H1 (cell line): Measurements from ENCODE around the gene REM2. TPM values are rescaled to one million over a fixed set of nuclear protein-coding genes. Genes with fewer than 3 reads are reported as not detected.

Experiments
- CTCF ChIA-PET: fragments of 300-600 bp; sonication (Branson Sonifier 250); formaldehyde crosslinking; loops from one replicate; lab custom pipeline; 2021; ENCODE audit not compliant: partially characterized antibody; lab: Charles Lee
- POLR2A ChIA-PET: fragments of 300-600 bp; sonication (Branson Sonifier 250); formaldehyde crosslinking; loops from one replicate; lab custom pipeline; 2021; ENCODE audit warnings: inconsistent platforms; ENCODE audit not compliant: partially characterized antibody; lab: Charles Lee
- DNase-seq, 2 experiments: peaks; one replicate each; pipeline versions ENCODE4 v3.0.0 to v3.0.0-alpha.2; 2010 to 2022; ENCODE audit warnings: low spot score in 2 of 2, low read depth in 1 of 2, mixed read lengths in 1 of 2
- FAIRE-seq: peaks from 2 replicates; lab custom pipeline; 2011; peaks lifted over from hg19 to GRCh38; lab: Jason Lieb, UNC
- H2AFZ ChIP-seq: 2 replicates; pipeline ENCODE4 v1.8.1; 2012; ENCODE audit warnings: low read length, inconsistent platforms
- H2AK5ac ChIP-seq: 2 replicates; pipeline ENCODE4 v1.6.1; 2013; ENCODE audit warnings: low read depth, low read length
- H2BK120ac ChIP-seq: replicated peaks from 2 replicates; pipeline ENCODE3; 2013; ENCODE audit warnings: low read depth, low read length, inconsistent platforms
- H2BK12ac ChIP-seq: 2 replicates; pipeline ENCODE4 v1.6.1; 2013; ENCODE audit warnings: low read depth, low read length
- H2BK15ac ChIP-seq: 2 replicates; pipeline ENCODE4 v1.6.1; 2013; ENCODE audit warnings: low read length
- H2BK20ac ChIP-seq: 2 replicates; pipeline ENCODE4 v1.6.1; 2013; ENCODE audit warnings: low read length
- H2BK5ac ChIP-seq: 2 replicates; pipeline ENCODE4 v1.6.1; 2013; ENCODE audit warnings: low read depth, low read length
- H3K14ac ChIP-seq: 2 replicates; pipeline ENCODE4 v1.6.1; 2013; ENCODE audit warnings: inconsistent platforms; ENCODE audit not compliant: insufficient read length
- H3K18ac ChIP-seq: 2 replicates; pipeline ENCODE4 v1.6.1; 2013; ENCODE audit warnings: low read length; ENCODE audit errors: extremely low read depth
- H3K23ac ChIP-seq: 2 replicates; pipeline ENCODE4 v1.6.1; 2013; ENCODE audit warnings: inconsistent platforms; ENCODE audit not compliant: insufficient read length
- H3K23me2 ChIP-seq: 2 replicates; pipeline ENCODE4 v1.6.1; 2013; ENCODE audit warnings: low read depth, low read length
- H3K27ac ChIP-seq: 2 replicates; pipeline ENCODE4 v1.6.1; 2011; ENCODE audit warnings: low read depth, low read length, inconsistent platforms
- H3K27me3 ChIP-seq, 4 experiments: replicated peaks in 1 of 4; 1 replicate in 1 of 4; 2 replicates in 3 of 4; pipeline versions ENCODE4 v1.6.1 to v1.8.1; 2011 to 2013; ENCODE audit warnings: low read length in 3 of 4, mild to moderate bottlenecking in 3 of 4, inconsistent platforms in 2 of 4, mixed read lengths in 2 of 4, moderate library complexity in 1 of 4; ENCODE audit not compliant: control insufficient read depth in 3 of 4, insufficient read depth in 3 of 4; ENCODE audit errors: extremely low read depth in 1 of 4
- H3K36me3 ChIP-seq, 4 experiments: 2 replicates each; pipeline versions ENCODE4 v1.6.1 to v1.8.1; 2011 to 2013; ENCODE audit warnings: mild to moderate bottlenecking in 4 of 4, low read length in 3 of 4, moderate library complexity in 2 of 4, control low read depth in 1 of 4, inconsistent platforms in 1 of 4; ENCODE audit not compliant: insufficient read depth in 4 of 4, control insufficient read depth in 2 of 4
- H3K4ac ChIP-seq: replicated peaks from 2 replicates; pipeline ENCODE3; 2013; ENCODE audit warnings: low read length, low read depth, mixed read lengths, inconsistent platforms; ENCODE audit not compliant: insufficient read length
- H3K4me1 ChIP-seq, 4 experiments: replicated peaks in 1 of 4; 1 replicate in 1 of 4; 2 replicates in 3 of 4; pipeline versions ENCODE4 v1.6.1 to v1.8.1; 2011 to 2013; ENCODE audit warnings: low read length in 3 of 4, inconsistent platforms in 2 of 4, mixed read lengths in 1 of 4; ENCODE audit not compliant: insufficient read depth in 4 of 4, control insufficient read depth in 3 of 4
- H3K4me2 ChIP-seq, 2 experiments: 2 replicates each; pipeline versions ENCODE4 v1.6.1 to v1.8.1; 2011 to 2013; ENCODE audit warnings: low read depth in 2 of 2, low read length in 2 of 2, control low read depth in 1 of 2, inconsistent platforms in 1 of 2, mild to moderate bottlenecking in 1 of 2; ENCODE audit not compliant: insufficient read depth in 1 of 2
- H3K4me3 ChIP-seq, 4 experiments: fragments of 200-600, 300-600 bp in 1 of 4; sonication (generic), shearing (Covaris generic), sonication (Bioruptor Twin) in 1 of 4; 2 replicates each; pipeline versions ENCODE4 v1.5.1 to v1.8.1; 2011 to 2016; ENCODE audit warnings: low read length in 4 of 4, low read depth in 3 of 4, control low read depth in 2 of 4, inconsistent platforms in 2 of 4, mild to moderate bottlenecking in 2 of 4, mixed read lengths in 1 of 4, moderate library complexity in 1 of 4; ENCODE audit not compliant: insufficient read depth in 2 of 4; ENCODE audit errors: extremely low read depth in 1 of 4
- H3K56ac ChIP-seq: replicated peaks from 2 replicates; pipeline ENCODE3; 2013; ENCODE audit warnings: low read depth, mild to moderate bottlenecking, mixed read lengths, low read length, inconsistent platforms; ENCODE audit not compliant: insufficient read length
- H3K79me1 ChIP-seq: 2 replicates; pipeline ENCODE4 v1.6.1; 2013; ENCODE audit warnings: low read depth, low read length, control low read depth
- H3K79me2 ChIP-seq, 2 experiments: 2 replicates each; pipeline versions ENCODE4 v1.6.1 to v1.8.1; 2012 to 2013; ENCODE audit warnings: low read length in 2 of 2, mild to moderate bottlenecking in 2 of 2, inconsistent platforms in 1 of 2; ENCODE audit not compliant: insufficient read depth in 2 of 2, control insufficient read depth in 1 of 2
- H3K9ac ChIP-seq, 4 experiments: replicated peaks in 1 of 4; 1 replicate in 1 of 4; 2 replicates in 3 of 4; pipeline versions ENCODE4 v1.6.1 to v1.8.1; 2011 to 2013; ENCODE audit warnings: low read depth in 3 of 4, low read length in 3 of 4, control low read depth in 2 of 4, mild to moderate bottlenecking in 2 of 4, moderate library complexity in 2 of 4, inconsistent platforms in 1 of 4; ENCODE audit errors: extremely low read depth in 1 of 4
- H3K9me3 ChIP-seq, 2 experiments: 2 replicates each; pipeline versions ENCODE4 v1.6.1 to v1.8.1; 2012 to 2013; ENCODE audit warnings: mild to moderate bottlenecking in 2 of 2, moderate library complexity in 2 of 2, control low read depth in 1 of 2, inconsistent platforms in 1 of 2, low read depth in 1 of 2, low read length in 1 of 2, mixed read lengths in 1 of 2; ENCODE audit not compliant: insufficient read depth in 2 of 2
- H4K20me1 ChIP-seq, 2 experiments: replicated peaks in 1 of 2; 2 replicates each; pipeline versions ENCODE3 to v1.8.1; 2011 to 2013; ENCODE audit warnings: inconsistent platforms in 2 of 2, low read length in 2 of 2, mild to moderate bottlenecking in 1 of 2; ENCODE audit not compliant: insufficient read depth in 2 of 2, control insufficient read depth in 1 of 2
- H4K5ac ChIP-seq: 2 replicates; pipeline ENCODE4 v1.6.1; 2013; ENCODE audit warnings: low read length, low read depth, mixed read lengths, inconsistent platforms; ENCODE audit not compliant: insufficient read length
- H4K8ac ChIP-seq: 2 replicates; pipeline ENCODE4 v1.8.0; 2013; ENCODE audit warnings: mild to moderate bottlenecking, moderate library complexity, low read length, inconsistent platforms; ENCODE audit not compliant: insufficient read depth; ENCODE audit errors: extremely low read depth
- H4K91ac ChIP-seq: replicated peaks from 2 replicates; pipeline ENCODE3; 2013; ENCODE audit warnings: low read length, mixed read lengths, inconsistent platforms; ENCODE audit not compliant: insufficient read length
- CREB1 ChIP-seq: IDR thresholded peaks from 2 replicates; pipeline ENCODE4 v1.6.1; 2012; ENCODE audit warnings: inconsistent platforms
- GTF2F1 ChIP-seq: IDR thresholded peaks from 2 replicates; pipeline ENCODE4 v1.6.1; 2012; ENCODE audit warnings: low read depth, low read length, improper control_type of control experiment, borderline replicate concordance
- KDM4A ChIP-seq: IDR thresholded peaks from one replicate; pipeline ENCODE4 v1.7.1; 2012; ENCODE audit warnings: low read depth, mild to moderate bottlenecking, moderate library complexity, low read length, inconsistent platforms; ENCODE audit not compliant: severe bottlenecking
- RNF2 ChIP-seq: fragments of 200-900, 300-1000 bp; sonication (generic); IDR thresholded peaks from 2 replicates; pipeline ENCODE4 v1.7.1; 2016; ENCODE audit warnings: borderline replicate concordance, low read depth, mild to moderate bottlenecking, antibody characterized with exemption, low read length; ENCODE audit not compliant: poor library complexity, severe bottlenecking; ENCODE audit errors: missing control alignments
- RXRA ChIP-seq: IDR thresholded peaks from 2 replicates; pipeline ENCODE4 v1.6.1; 2011; ENCODE audit warnings: low read depth, mild to moderate bottlenecking, low read length, moderate library complexity; ENCODE audit not compliant: insufficient read depth
- SIN3A ChIP-seq, 2 experiments: IDR thresholded peaks in 1 of 2; conservative IDR thresholded peaks in 1 of 2; 2 replicates each; pipeline ENCODE4 v1.6.1; 2011 to 2012; ENCODE audit warnings: low read length in 2 of 2, improper control_type of control experiment in 1 of 2, low read depth in 1 of 2, mild to moderate bottlenecking in 1 of 2
- TBP ChIP-seq: IDR thresholded peaks from 2 replicates; pipeline ENCODE4 v1.6.1; 2011; ENCODE audit warnings: low read depth, low read length, improper control_type of control experiment
- YY1 ChIP-seq: IDR thresholded peaks from 2 replicates; pipeline ENCODE4 v1.6.1; 2011; ENCODE audit warnings: low read depth, mild to moderate bottlenecking, low read length
- WGBS, 2 experiments: shearing (Covaris generic) in 1 of 2; methylation state at CpG; one replicate each; pipeline versions ENCODE4 v1.1.6 to v1.1.7; 2013 to 2015; ENCODE audit warnings: low lambda C conversion rate in 2 of 2, mixed read lengths in 2 of 2, inconsistent platforms in 1 of 2, low coverage in 1 of 2, missing lambda C conversion rate in 1 of 2; ENCODE audit not compliant: insufficient replicate concordance in 2 of 2, insufficient coverage in 1 of 2, insufficient read length in 1 of 2; ENCODE audit errors: extremely low coverage in 1 of 2, missing lambda C conversion rate in 1 of 2; 5-methylcytosine and 5-hydroxymethylcytosine counted together
- polyA plus RNA-seq, 7 experiments: library from polyadenylated mRNA; depleted of rRNA in 3 of 7; stranded (reverse) in 5 of 7; unstranded in 2 of 7; fragments of >200 nt in 5 of 7; fragments of 200-250 nt in 2 of 7; gene quantifications; 1 replicate in 5 of 7; 2 replicates in 1 of 7; 4 replicates in 1 of 7; pipeline versions ENCODE4 v1.2.1 to v1.2.3, GENCODE V29; 2011 to 2013; ENCODE audit warnings: missing spikeins in 2 of 7, mixed read lengths in 2 of 7
- total RNA-seq: library from RNA; stranded (reverse); fragmentation: NEBNext Ultra II Directional; extraction: Animal tissue kit (Norgen Biotek cat#: 25700); gene quantifications from 2 replicates; pipeline ENCODE4 v1.2.1, GENCODE V29; 2021

Gene REM2
- total and polyA plus RNA-seq, 2 of the 8 experiments (the other 6 are each of a cell fraction or from before 2014, with no cell fraction given) = 1.00 to 1.1 TPM

DNA sequence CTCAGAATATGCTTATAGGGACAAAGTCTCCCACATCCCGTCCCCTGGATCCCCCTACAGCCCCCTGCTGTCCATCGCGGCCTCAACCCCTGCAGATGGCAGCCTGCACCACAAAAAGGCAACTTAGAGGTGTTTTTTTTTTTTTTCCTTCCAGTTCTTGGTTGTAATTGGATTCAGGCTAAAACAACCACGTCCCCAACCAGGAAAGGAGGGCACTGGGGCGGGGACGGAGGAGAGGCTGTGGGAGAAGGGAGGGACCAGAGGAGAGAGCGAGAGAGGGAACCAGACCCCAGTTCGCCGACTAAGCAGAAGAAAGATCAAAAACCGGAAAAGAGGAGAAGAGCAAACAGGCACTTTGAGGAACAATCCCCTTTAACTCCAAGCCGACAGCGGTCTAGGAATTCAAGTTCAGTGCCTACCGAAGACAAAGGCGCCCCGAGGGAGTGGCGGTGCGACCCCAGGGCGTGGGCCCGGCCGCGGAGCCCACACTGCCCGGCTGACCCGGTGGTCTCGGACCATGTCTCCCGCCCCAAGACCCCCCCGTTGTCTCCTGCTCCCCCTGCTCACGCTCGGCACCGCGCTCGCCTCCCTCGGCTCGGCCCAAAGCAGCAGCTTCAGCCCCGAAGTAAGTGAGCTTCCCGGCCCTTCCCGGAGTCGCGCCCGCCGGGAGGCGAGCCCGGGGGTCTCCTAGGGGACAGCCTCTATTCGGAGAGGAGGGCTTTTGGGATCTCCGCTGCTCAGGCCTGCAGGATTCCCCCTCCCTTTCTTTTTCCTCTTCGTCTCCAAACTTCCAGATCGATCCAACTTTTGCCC is 46.5 kb upstream of the REM2 start, which contains the start of gene MMP14:
TSS of gene MMP14 (plus strand) at position 285 of the 813 bp plus-strand sequence. CDS start at position 518, 233 bp downstream.
- H2AFZ ChIP-seq = 0 out of 2 replicates have a peak within 1 kb of the TSS, but pooled peaks have one; percentile 15
- no peaks in the 10 kb centered on the region for H3K9me3 ChIP-seq
- H3K9ac ChIP-seq = peak within 1 kb of the TSS; percentile 76 to 92 (median 84)
- no peak within 1 kb of the TSS for H2BK15ac ChIP-seq
- H2BK120ac ChIP-seq = no peak within 1 kb of the TSS
- 0 out of 2 replicates have a peak within 1 kb of the TSS, but pooled peaks have one; percentile 43 for H2BK12ac ChIP-seq
- FAIRE-seq (no peak), DNase-seq (peak in 1 of 2 experiments; percentile 60)
- ChIA-PET POLR2A (interaction anchor here (0.6 to 16.3 kb wide), 16 partner anchors 8 to 519 kb away, joined by 3 to 203 read pairs (median 4); partner anchors contain the start of genes LRP10, MRPL52, PRMT5 and RBM23), CTCF (interaction anchor here (0.6 to 56.0 kb wide), 12 partner anchors 17 to 1649 kb away, joined by 3 to 1562 read pairs (median 4); partner anchors contain the start of genes LRP10, MMP14, MRPL52 and OXA1L)
- peak within 1 kb of the TSS; percentile 80 to 99 (median 87) for H3K4me3 ChIP-seq
- peaks cover 8% of the 10 kb centered on the region for H3K79me1 ChIP-seq
- H3K79me2 ChIP-seq = peaks cover 0 to 25% of the 10 kb centered on the region in 2 experiments; a peak in 1 of 4 replicates
- peak within 1 kb of the TSS; percentile 53 for H3K27ac ChIP-seq
- H4K8ac ChIP-seq = peak within 1 kb of the TSS; percentile 93
- peak within 1 kb of the TSS; percentile 60 for H3K18ac ChIP-seq
- H3K14ac ChIP-seq = no peak within 1 kb of the TSS
- no peak within 1 kb of the TSS for H3K23ac ChIP-seq
- H3K4me1 ChIP-seq = peaks cover 8 to 17% (median 14%) of the 10 kb centered on the region in 4 experiments
- peaks cover 7 to 27% (median 16%) of the 10 kb centered on the region in 4 experiments for H3K36me3 ChIP-seq
- WGBS, 2 experiments = 1% methylated on average over 26 of the region's 46 CpGs; no CpG with 5 or more reads in 1 of the 2 experiments
- peak within 1 kb of the TSS; percentile 40; the same call in 1 of the 2 replicates for H2AK5ac ChIP-seq
- peaks cover 14% of the 10 kb centered on the region; the same call in 1 of the 2 replicates for H3K23me2 ChIP-seq
- H3K4me2 ChIP-seq = peak within 1 kb of the TSS; percentile 73 to 98
- H3K27me3 ChIP-seq = no peaks in the 10 kb centered on the region
- no peaks in the 10 kb centered on the region for H4K20me1 ChIP-seq
- H2BK20ac ChIP-seq = peak within 1 kb of the TSS; percentile 48; the same call in 1 of the 2 replicates
- peak within 1 kb of the TSS; percentile 1 for H4K91ac ChIP-seq
- H2BK5ac ChIP-seq = peak within 1 kb of the TSS; percentile 77; the same call in 1 of the 2 replicates
- no peak within 1 kb of the TSS for H4K5ac ChIP-seq
- no peak within 1 kb of the TSS for H3K4ac ChIP-seq
- H3K56ac ChIP-seq = peak within 1 kb of the TSS; percentile 60
- TF ChIP-seq RNF2 = no peak
- TF ChIP-seq KDM4A = peak; percentile 43
- no peak for TF ChIP-seq GTF2F1
- peak; percentile 39 for TF ChIP-seq TBP
- no peak for TF ChIP-seq RXRA
- no peak for TF ChIP-seq CREB1
- TF ChIP-seq SIN3A (conservative IDR thresholded peaks at IDR 0.05 in 1 of 2, IDR thresholded peaks at IDR 0.05 in 1 of 2; ENCODE audit: low read depth in 1 of 2, low read length in 2 of 2) = 0 out of 4 replicates have a peak, but pooled peaks of 1 of the 2 experiments have one; percentile 45
- no peak for TF ChIP-seq YY1
